Measurements from ENCODE around the gene FAM81B.

The FAM81B gene

DNA sequence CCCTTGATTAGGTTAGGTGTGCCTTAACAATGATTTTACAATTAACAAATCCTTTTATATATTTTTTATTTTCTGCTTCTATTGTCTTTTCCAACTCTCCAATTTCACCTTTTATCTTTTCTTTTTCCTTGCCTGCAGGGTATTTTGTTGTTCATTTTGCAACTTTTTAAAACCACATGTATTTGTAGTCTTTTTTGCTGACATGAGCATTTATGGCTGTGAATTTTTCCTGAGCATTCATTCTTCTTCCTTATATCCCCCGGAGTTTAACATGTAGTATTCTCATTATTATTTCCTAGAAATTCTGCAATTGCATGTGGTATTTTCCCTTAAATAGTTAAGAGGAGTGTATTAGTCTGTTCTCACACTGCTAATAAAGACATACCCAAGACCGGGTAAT is 41.6 kb downstream of the FAM81B start:
- Histone ChIP-seq H3K79me2 (ENCODE audit: insufficient read depth, low read length) (no peaks in the 10 kb centered on the region), H3K4me2 (ENCODE audit: low read depth, low read length, poor library complexity, severe bottlenecking) (no peak overlapping the region), H3K4me3 (ENCODE audit: insufficient read depth, low read length, poor library complexity, severe bottlenecking) (no peak overlapping the region), H3K9me3 (ENCODE audit: insufficient read depth, low read length) (no peaks in the 10 kb centered on the region), H3K36me3 (ENCODE audit: low read length) (no peaks in the 10 kb centered on the region), H3K27me3 (ENCODE audit: low read length) (no peaks in the 10 kb centered on the region), H3K9me2 (replicated peaks; ENCODE audit: insufficient read depth, low read length) (no peaks in the 10 kb centered on the region), H3F3A (ENCODE audit: insufficient read depth) (no peaks in the 10 kb centered on the region), H3K9ac (ENCODE audit: low read length) (no peak overlapping the region), H4K20me1 (ENCODE audit: low read depth, low read length) (no peaks in the 10 kb centered on the region), H3K27ac (ENCODE audit: low read depth, low read length) (no peak overlapping the region), H2AFZ (ENCODE audit: low read depth, low read length, severe bottlenecking) (no peak overlapping the region)
- TF ChIP-seq, protein P1, sequence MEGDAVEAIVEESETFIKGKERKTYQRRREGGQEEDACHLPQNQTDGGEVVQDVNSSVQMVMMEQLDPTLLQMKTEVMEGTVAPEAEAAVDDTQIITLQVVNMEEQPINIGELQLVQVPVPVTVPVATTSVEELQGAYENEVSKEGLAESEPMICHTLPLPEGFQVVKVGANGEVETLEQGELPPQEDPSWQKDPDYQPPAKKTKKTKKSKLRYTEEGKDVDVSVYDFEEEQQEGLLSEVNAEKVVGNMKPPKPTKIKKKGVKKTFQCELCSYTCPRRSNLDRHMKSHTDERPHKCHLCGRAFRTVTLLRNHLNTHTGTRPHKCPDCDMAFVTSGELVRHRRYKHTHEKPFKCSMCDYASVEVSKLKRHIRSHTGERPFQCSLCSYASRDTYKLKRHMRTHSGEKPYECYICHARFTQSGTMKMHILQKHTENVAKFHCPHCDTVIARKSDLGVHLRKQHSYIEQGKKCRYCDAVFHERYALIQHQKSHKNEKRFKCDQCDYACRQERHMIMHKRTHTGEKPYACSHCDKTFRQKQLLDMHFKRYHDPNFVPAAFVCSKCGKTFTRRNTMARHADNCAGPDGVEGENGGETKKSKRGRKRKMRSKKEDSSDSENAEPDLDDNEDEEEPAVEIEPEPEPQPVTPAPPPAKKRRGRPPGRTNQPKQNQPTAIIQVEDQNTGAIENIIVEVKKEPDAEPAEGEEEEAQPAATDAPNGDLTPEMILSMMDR (IDR thresholded peaks at IDR 0.05; ENCODE audit: insufficient read depth, low read length, poor library complexity, severe bottlenecking), result no peak

DNA sequence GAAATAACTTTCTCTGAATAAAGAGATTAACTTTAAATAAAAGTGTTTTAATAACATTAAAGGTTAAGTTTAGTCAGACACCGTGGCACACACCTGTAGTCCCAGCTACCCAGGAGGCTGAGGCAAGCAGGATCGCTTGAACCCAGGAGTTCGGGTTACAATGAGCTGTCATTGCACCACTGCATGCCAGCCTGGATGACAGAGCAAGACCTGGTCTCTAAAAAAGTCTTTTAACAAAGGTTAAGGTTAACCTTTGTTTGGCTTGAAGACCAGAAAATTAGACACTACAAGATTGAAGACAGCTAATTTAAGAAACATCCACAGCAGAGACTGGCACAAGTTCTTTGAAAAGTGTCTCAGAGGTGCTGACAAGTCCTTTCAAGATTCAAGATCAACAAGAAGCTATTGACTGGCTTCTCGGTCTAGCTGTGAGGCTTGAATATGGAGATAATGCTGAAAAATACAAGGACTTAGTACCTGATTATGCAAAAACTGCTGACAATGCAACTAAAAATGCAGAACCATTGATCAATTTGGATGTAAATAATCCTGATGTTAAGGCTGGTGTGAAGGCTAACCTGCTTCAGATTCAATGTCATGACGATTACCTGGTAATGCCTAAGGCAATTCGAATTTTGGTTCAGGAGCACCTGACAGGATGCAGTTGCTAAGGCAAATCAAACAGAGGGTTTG is 48.8 kb downstream of the FAM81B start:
- Histone ChIP-seq H3K27me3 (ENCODE audit: low read length) (no peaks in the 10 kb centered on the region), H3K79me2 (ENCODE audit: insufficient read depth, low read length) (no peaks in the 10 kb centered on the region), H3K9me2 (replicated peaks; ENCODE audit: insufficient read depth, low read length) (no peaks in the 10 kb centered on the region), H4K20me1 (ENCODE audit: low read depth, low read length) (no peaks in the 10 kb centered on the region), H3K27ac (ENCODE audit: low read depth, low read length) (no peak overlapping the region), H3K4me3 (ENCODE audit: insufficient read depth, low read length, poor library complexity, severe bottlenecking) (no peak overlapping the region), H3K9ac (ENCODE audit: low read length) (no peak overlapping the region), H3K9me3 (ENCODE audit: insufficient read depth, low read length) (no peaks in the 10 kb centered on the region), H3K36me3 (ENCODE audit: low read length) (no peaks in the 10 kb centered on the region), H3K4me2 (ENCODE audit: low read depth, low read length, poor library complexity, severe bottlenecking) (no peak overlapping the region), H2AFZ (ENCODE audit: low read depth, low read length, severe bottlenecking) (no peak overlapping the region), H3F3A (ENCODE audit: insufficient read depth) (no peaks in the 10 kb centered on the region)
- no peak for TF ChIP-seq EZH2phosphoT487 (conservative IDR thresholded peaks at IDR 0.05; ENCODE audit: low read length)
- TF ChIP-seq, protein P1 (IDR thresholded peaks at IDR 0.05; ENCODE audit: insufficient read depth, low read length, poor library complexity, severe bottlenecking), result no peak

DNA sequence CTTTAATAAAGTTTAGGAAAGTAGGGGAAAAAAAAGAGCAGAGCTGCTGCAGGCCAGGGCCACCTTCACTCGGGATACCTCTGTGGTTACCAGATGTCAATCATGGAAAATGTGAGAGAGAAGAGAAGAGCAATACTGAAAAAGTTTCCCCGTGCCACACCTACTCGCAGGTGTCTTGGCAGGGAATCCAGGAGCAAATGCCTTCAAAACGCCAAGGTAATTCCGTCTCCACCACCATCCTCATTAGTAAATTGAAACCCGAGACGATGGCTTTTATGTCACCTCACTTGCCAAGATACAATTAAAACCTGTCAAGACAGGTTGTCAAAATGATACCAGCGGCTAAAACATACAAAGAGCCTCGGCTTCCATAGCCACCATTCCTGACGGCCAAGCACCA is 49.7 kb downstream of the FAM81B start:
- Histone ChIP-seq H3K4me3 (ENCODE audit: insufficient read depth, low read length, poor library complexity, severe bottlenecking) (no peak overlapping the region), H2AFZ (ENCODE audit: low read depth, low read length, severe bottlenecking) (no peak overlapping the region), H3K9me3 (ENCODE audit: insufficient read depth, low read length) (no peaks in the 10 kb centered on the region), H4K20me1 (ENCODE audit: low read depth, low read length) (no peaks in the 10 kb centered on the region), H3K79me2 (ENCODE audit: insufficient read depth, low read length) (no peaks in the 10 kb centered on the region), H3K4me2 (ENCODE audit: low read depth, low read length, poor library complexity, severe bottlenecking) (no peak overlapping the region), H3K36me3 (ENCODE audit: low read length) (no peaks in the 10 kb centered on the region), H3F3A (ENCODE audit: insufficient read depth) (no peaks in the 10 kb centered on the region), H3K27ac (ENCODE audit: low read depth, low read length) (no peak overlapping the region), H3K27me3 (ENCODE audit: low read length) (no peaks in the 10 kb centered on the region), H3K9me2 (replicated peaks; ENCODE audit: insufficient read depth, low read length) (no peaks in the 10 kb centered on the region), H3K9ac (ENCODE audit: low read length) (no peak overlapping the region)
- TF ChIP-seq, protein P1 (IDR thresholded peaks at IDR 0.05; ENCODE audit: insufficient read depth, low read length, poor library complexity, severe bottlenecking), result no peak
- no peak for TF ChIP-seq EZH2phosphoT487 (conservative IDR thresholded peaks at IDR 0.05; ENCODE audit: low read length)
